Mesendoderm (in vitro differentiated cells): ENCODE measurements around the gene PCDHGA8.
"Not testable (repeated sequence)": the region's sequence is repeated elsewhere in the genome, so short reads cannot be mapped to it uniquely, and the experiment has no call there.

Source experiments
- DNase-seq: peaks from one replicate; pipeline ENCODE4 v3.0.0; 2013
- H2AK5ac ChIP-seq: 2 replicates; pipeline ENCODE4 v1.6.1; 2013; ENCODE audit warnings: low read length, inconsistent platforms
- H2BK120ac ChIP-seq: 2 replicates; pipeline ENCODE4 v1.6.1; 2013; ENCODE audit warnings: low read depth, mild to moderate bottlenecking, low read length, moderate library complexity, mixed read lengths
- H2BK15ac ChIP-seq: replicated peaks from 2 replicates; pipeline ENCODE4 v1.6.1; 2013; ENCODE audit warnings: low read depth, mild to moderate bottlenecking, moderate library complexity
- H2BK5ac ChIP-seq: 2 replicates; pipeline ENCODE4 v1.6.1; 2013; ENCODE audit warnings: low read length, inconsistent platforms
- H3K18ac ChIP-seq: 2 replicates; pipeline ENCODE4 v1.6.1; 2013; ENCODE audit warnings: mild to moderate bottlenecking, low read length, mixed read lengths
- H3K23ac ChIP-seq: one replicate; pipeline ENCODE4 v1.6.1; 2013; ENCODE audit warnings: low read length
- H3K27ac ChIP-seq: 2 replicates; pipeline ENCODE4 v1.5.1; 2013; ENCODE audit warnings: low read depth, mild to moderate bottlenecking, inconsistent platforms, low read length, moderate library complexity
- H3K27me3 ChIP-seq: 2 replicates; pipeline ENCODE4 v1.6.1; 2013; ENCODE audit warnings: low read length, control low read depth, mild to moderate bottlenecking, inconsistent platforms; ENCODE audit not compliant: insufficient read depth, poor library complexity
- H3K36me3 ChIP-seq: 2 replicates; pipeline ENCODE4 v1.6.1; 2013; ENCODE audit warnings: low read length, inconsistent platforms; ENCODE audit not compliant: control insufficient read depth, insufficient read depth
- H3K4ac ChIP-seq: one replicate; pipeline ENCODE4 v1.6.1; 2013; ENCODE audit warnings: low read depth, mild to moderate bottlenecking, low read length, moderate library complexity
- H3K4me1 ChIP-seq: 2 replicates; pipeline ENCODE4 v1.6.1; 2013; ENCODE audit warnings: low read depth, low read length, inconsistent platforms; ENCODE audit not compliant: control insufficient read depth
- H3K4me2 ChIP-seq: 2 replicates; pipeline ENCODE4 v1.6.1; 2013; ENCODE audit warnings: low read length
- H3K4me3 ChIP-seq: 2 replicates; pipeline ENCODE4 v1.5.1; 2013; ENCODE audit warnings: mild to moderate bottlenecking, low read length
- H3K56ac ChIP-seq: one replicate; pipeline ENCODE4 v1.6.1; 2013; ENCODE audit warnings: low read length
- H3K79me1 ChIP-seq: 2 replicates; pipeline ENCODE4 v1.6.1; 2013; ENCODE audit warnings: low read length, inconsistent platforms
- H3K79me2 ChIP-seq: 2 replicates; pipeline ENCODE4 v1.6.1; 2013; ENCODE audit warnings: mild to moderate bottlenecking, low read length; ENCODE audit not compliant: control insufficient read depth, insufficient read depth
- H3K9ac ChIP-seq: 2 replicates; pipeline ENCODE4 v1.6.1; 2013; ENCODE audit warnings: low read length, inconsistent platforms
- H4K5ac ChIP-seq: one replicate; pipeline ENCODE4 v1.6.1; 2013; ENCODE audit warnings: low read length
- H4K8ac ChIP-seq: one replicate; pipeline ENCODE4 v1.6.1; 2013; ENCODE audit warnings: low read depth, mild to moderate bottlenecking, control low read depth, low read length, moderate library complexity
- WGBS: extraction: QIAGEN DNeasy Blood & Tissue Kit; methylation state at CpG from one replicate; pipeline ENCODE4 v1.1.7; 2013; ENCODE audit warnings: low lambda C conversion rate, missing lambda C conversion rate; ENCODE audit not compliant: insufficient coverage; ENCODE audit errors: extremely low coverage; 5-methylcytosine and 5-hydroxymethylcytosine counted together

PCDHGA8 gene

GRCh38 chr5:141388661-141389060 lies 3.8 kb upstream of the PCDHGA8 start:
- Histone ChIP-seq H4K8ac (no peak overlapping the region), H3K27ac (no peak overlapping the region), H3K9ac (no peak overlapping the region), H3K79me1 (no peaks in the 10 kb centered on the region), H3K36me3 (no peaks in the 10 kb centered on the region), H3K23ac (no peak overlapping the region), H3K27me3 (no peaks in the 10 kb centered on the region), H3K18ac (no peak overlapping the region), H4K5ac (no peak overlapping the region), H3K79me2 (no peaks in the 10 kb centered on the region), H3K4me3 (no peak overlapping the region), H2BK5ac (no peak overlapping the region), H3K4ac (no peak overlapping the region), H3K56ac (no peak overlapping the region), H2BK15ac (no peak overlapping the region), H3K4me2 (no peak overlapping the region), H2AK5ac (no peak overlapping the region), H2BK120ac (no peak overlapping the region), H3K4me1 (no peaks in the 10 kb centered on the region)
- DNase-seq: no peak
- WGBS: no CpG with 5 or more reads among the region's 10 CpGs

- no peak for DNase-seq
Observed at GRCh38 chr5:141389153-141390042, 3.0 kb upstream of the PCDHGA8 start.

DNA sequence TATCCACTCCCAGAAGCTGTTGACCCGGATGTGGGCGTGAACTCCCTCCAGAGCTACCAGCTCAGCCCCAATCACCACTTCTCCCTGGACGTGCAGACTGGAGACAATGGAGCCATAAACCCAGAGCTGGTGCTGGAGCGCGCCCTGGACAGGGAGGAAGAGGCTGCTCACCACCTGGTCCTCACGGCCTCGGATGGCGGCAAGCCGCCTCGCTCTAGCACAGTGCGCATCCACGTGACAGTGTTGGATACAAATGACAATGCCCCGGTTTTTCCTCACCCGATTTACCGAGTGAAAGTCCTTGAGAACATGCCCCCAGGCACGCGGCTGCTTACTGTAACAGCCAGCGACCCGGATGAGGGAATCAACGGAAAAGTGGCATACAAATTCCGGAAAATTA lies 834 bp downstream of the PCDHGA8 start:
- WGBS: no CpG with 5 or more reads among the region's 21 CpGs
- no peak overlapping the region for H3K23ac ChIP-seq
- no peak overlapping the region for H2AK5ac ChIP-seq
- no peak overlapping the region for H3K18ac ChIP-seq
- H3K56ac ChIP-seq: no peak overlapping the region
- no peaks in the 10 kb centered on the region for H3K4me1 ChIP-seq
- H3K27ac ChIP-seq: no peak overlapping the region
- no peaks in the 10 kb centered on the region for H3K79me1 ChIP-seq
- H4K8ac ChIP-seq: no peak overlapping the region
- H2BK5ac ChIP-seq: no peak overlapping the region
- H3K4me2 ChIP-seq: no peak overlapping the region
- no peak overlapping the region for H3K9ac ChIP-seq
- H3K4ac ChIP-seq: no peak overlapping the region
- H3K27me3 ChIP-seq: no peaks in the 10 kb centered on the region
- H3K36me3 ChIP-seq: no peaks in the 10 kb centered on the region
- H3K4me3 ChIP-seq: no peak overlapping the region
- H2BK120ac ChIP-seq: no peak overlapping the region
- no peak overlapping the region for H4K5ac ChIP-seq
- no peak for DNase-seq
- H2BK15ac ChIP-seq: no peak overlapping the region
- no peaks in the 10 kb centered on the region for H3K79me2 ChIP-seq

More at GRCh38 chr5:141389153-141390042, 3.0 kb upstream of the PCDHGA8 start:
- Histone ChIP-seq H3K18ac (no peak overlapping the region), H3K23ac (no peak overlapping the region), H2BK120ac (no peak overlapping the region), H3K4me1 (no peaks in the 10 kb centered on the region), H3K27ac (no peak overlapping the region), H4K8ac (no peak overlapping the region), H3K36me3 (no peaks in the 10 kb centered on the region), H2AK5ac (no peak overlapping the region), H2BK5ac (no peak overlapping the region), H3K79me2 (no peaks in the 10 kb centered on the region), H3K79me1 (no peaks in the 10 kb centered on the region), H3K4me2 (no peak overlapping the region), H3K4ac (no peak overlapping the region), H2BK15ac (no peak overlapping the region), H3K4me3 (no peak overlapping the region), H3K27me3 (no peaks in the 10 kb centered on the region), H4K5ac (no peak overlapping the region), H3K9ac (no peak overlapping the region), H3K56ac (no peak overlapping the region)
- no CpG with 5 or more reads among the region's 77 CpGs for WGBS

- not testable (repeated sequence) for H3K23ac ChIP-seq, H3K79me2 ChIP-seq, H4K8ac ChIP-seq, H3K4me1 ChIP-seq, H2BK120ac ChIP-seq, H2BK5ac ChIP-seq, H3K79me1 ChIP-seq, DNase-seq, H2AK5ac ChIP-seq, H2BK15ac ChIP-seq, H3K27ac ChIP-seq, H3K18ac ChIP-seq, H3K4me2 ChIP-seq, H4K5ac ChIP-seq, H3K56ac ChIP-seq, H3K27me3 ChIP-seq, H3K4me3 ChIP-seq, H3K36me3 ChIP-seq, H3K4ac ChIP-seq, H3K9ac ChIP-seq
- no CpG with 5 or more reads among the region's 53 CpGs for WGBS
Observed at GRCh38 chr5:141394401-141395187, 2.2 kb downstream of the PCDHGA8 start.

GRCh38 chr5:141397756-141398551 lies 5.5 kb downstream of the PCDHGA8 start, which contains the start of gene PCDHGB5:
Gene PCDHGB5, plus strand, starts transcription at chr5:141397947. Its CDS starts 181 bp downstream, at chr5:141398128.
- DNase-seq, H3K27me3 ChIP-seq: not testable (repeated sequence)

More at GRCh38 chr5:141397756-141398551, 5.5 kb downstream of the PCDHGA8 start, which contains the start of gene PCDHGB5:
- H3K36me3 ChIP-seq, H3K4me1 ChIP-seq, H2AK5ac ChIP-seq, H3K79me2 ChIP-seq, H3K4me3 ChIP-seq, H2BK5ac ChIP-seq, H3K4me2 ChIP-seq, H3K56ac ChIP-seq, H4K8ac ChIP-seq, H3K9ac ChIP-seq, H3K18ac ChIP-seq, H3K79me1 ChIP-seq, H3K27ac ChIP-seq, H4K5ac ChIP-seq, H2BK15ac ChIP-seq, H3K4ac ChIP-seq, H3K23ac ChIP-seq, H2BK120ac ChIP-seq: not testable (repeated sequence)
- 100% methylated on average over 1 of the region's 43 CpGs for WGBS
